HG02571 (cell line): Measurements from ENCODE around the gene UBXN7.
"Not testable (repeated sequence)": the region's sequence is repeated elsewhere in the genome, so short reads cannot be mapped to it uniquely, and the experiment has no call there.

Source experiments
- ATAC-seq: cut with Tn5 transposase; IDR thresholded peaks from one replicate; pipeline ENCODE4 v1.9.1; 2021; ENCODE audit warnings: mild to moderate bottlenecking, moderate library complexity; ENCODE audit not compliant: unreplicated experiment

The UBXN7 gene

GRCh38 chr3:196358540-196358939, 73.7 kb downstream of the UBXN7 start:
- not testable (repeated sequence) for ATAC-seq

- no peak for ATAC-seq
Measured at GRCh38 chr3:196357905-196358304, 74.3 kb downstream of the UBXN7 start.

GRCh38 chr3:196356556-196356955, 75.7 kb downstream of the UBXN7 start:
- ATAC-seq, result no peak

- no peak for ATAC-seq
Measured at GRCh38 chr3:196355668-196356067, 76.6 kb downstream of the UBXN7 start.

GRCh38 chr3:196354132-196354531, 78.1 kb downstream of the UBXN7 start:
- ATAC-seq, result no peak

- ATAC-seq, result no peak
Measured at GRCh38 chr3:196351541-196351940, 80.7 kb downstream of the UBXN7 start.

- no peak for ATAC-seq
Measured at GRCh38 chr3:196350067-196350466, 82.2 kb downstream of the UBXN7 start.

GRCh38 chr3:196348698-196349097, 83.5 kb downstream of the UBXN7 start:
- ATAC-seq, result no peak

GRCh38 chr3:196344663-196345062, 87.6 kb downstream of the UBXN7 start:
- ATAC-seq, result no peak

- ATAC-seq, result not testable (repeated sequence)
Measured at GRCh38 chr3:196343917-196344316, 88.3 kb downstream of the UBXN7 start.

- ATAC-seq, result no peak
Measured at GRCh38 chr3:196341137-196341536, 91.1 kb downstream of the UBXN7 start.

- no peak for ATAC-seq
Measured at GRCh38 chr3:196340466-196340865, 91.8 kb downstream of the UBXN7 start.

- ATAC-seq, result no peak
Measured at GRCh38 chr3:196339493-196340254, 92.6 kb downstream of the UBXN7 start.

GRCh38 chr3:196339044-196339443, 93.2 kb downstream of the UBXN7 start:
- ATAC-seq, result no peak

- ATAC-seq, result no peak
Measured at GRCh38 chr3:196336319-196337145, 95.7 kb downstream of the UBXN7 start.

- ATAC-seq, result no peak
Measured at GRCh38 chr3:196335503-196335948, 96.7 kb downstream of the UBXN7 start.

- no peak for ATAC-seq
Measured at GRCh38 chr3:196334982-196335381, 97.2 kb downstream of the UBXN7 start.

- ATAC-seq, result no peak
Measured at GRCh38 chr3:196332168-196332567, 100.1 kb downstream of the UBXN7 start.

- no peak for ATAC-seq
Measured at GRCh38 chr3:196327405-196327804, 104.8 kb downstream of the UBXN7 start.

GRCh38 chr3:196326936-196327335, 105.3 kb downstream of the UBXN7 start:
- no peak for ATAC-seq

GRCh38 chr3:196323691-196324090, 108.5 kb downstream of the UBXN7 start:
- no peak for ATAC-seq

GRCh38 chr3:196323016-196323415, 109.2 kb downstream of the UBXN7 start:
- ATAC-seq, result no peak
